GM12865 (cell line): Measurements from ENCODE around the gene RNF34.

Experiments
- DNase-seq: peaks from one replicate; pipeline ENCODE4 v3.0.0; 2010; ENCODE audit warnings: low read depth
- H3K4me3 ChIP-seq: 2 replicates; pipeline ENCODE4 v1.5.1; 2011; ENCODE audit warnings: mild to moderate bottlenecking, low read depth, low read length, control low read depth
- TF ChIP-seq, protein P1 (sequence below): IDR thresholded peaks from 2 replicates; pipeline ENCODE4 v1.5.1; 2011; ENCODE audit warnings: low read length, control low read depth, low read depth, inconsistent platforms; ENCODE audit not compliant: insufficient read depth; ENCODE audit errors: missing control alignments

Gene RNF34

DNA sequence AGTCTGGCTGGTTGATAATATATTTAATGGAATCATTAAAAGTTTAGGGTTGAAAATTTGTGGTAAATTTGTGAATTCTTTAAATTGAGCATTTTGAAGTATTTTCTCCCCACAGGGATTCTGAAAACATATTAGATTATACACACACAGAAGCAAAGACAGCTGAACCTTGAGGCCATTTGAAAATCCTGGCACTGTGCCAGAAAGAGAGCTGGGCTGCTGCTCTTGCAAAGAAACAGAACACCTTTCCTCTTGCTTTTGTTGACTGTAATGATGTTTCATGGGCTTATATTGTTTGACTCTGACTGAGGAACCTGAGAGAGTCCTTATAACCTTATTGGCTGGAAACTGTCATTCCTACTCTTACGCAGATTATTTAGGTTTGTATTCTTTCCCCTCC, 4.8 kb downstream of the RNF34 start:
- TF ChIP-seq, protein P1, sequence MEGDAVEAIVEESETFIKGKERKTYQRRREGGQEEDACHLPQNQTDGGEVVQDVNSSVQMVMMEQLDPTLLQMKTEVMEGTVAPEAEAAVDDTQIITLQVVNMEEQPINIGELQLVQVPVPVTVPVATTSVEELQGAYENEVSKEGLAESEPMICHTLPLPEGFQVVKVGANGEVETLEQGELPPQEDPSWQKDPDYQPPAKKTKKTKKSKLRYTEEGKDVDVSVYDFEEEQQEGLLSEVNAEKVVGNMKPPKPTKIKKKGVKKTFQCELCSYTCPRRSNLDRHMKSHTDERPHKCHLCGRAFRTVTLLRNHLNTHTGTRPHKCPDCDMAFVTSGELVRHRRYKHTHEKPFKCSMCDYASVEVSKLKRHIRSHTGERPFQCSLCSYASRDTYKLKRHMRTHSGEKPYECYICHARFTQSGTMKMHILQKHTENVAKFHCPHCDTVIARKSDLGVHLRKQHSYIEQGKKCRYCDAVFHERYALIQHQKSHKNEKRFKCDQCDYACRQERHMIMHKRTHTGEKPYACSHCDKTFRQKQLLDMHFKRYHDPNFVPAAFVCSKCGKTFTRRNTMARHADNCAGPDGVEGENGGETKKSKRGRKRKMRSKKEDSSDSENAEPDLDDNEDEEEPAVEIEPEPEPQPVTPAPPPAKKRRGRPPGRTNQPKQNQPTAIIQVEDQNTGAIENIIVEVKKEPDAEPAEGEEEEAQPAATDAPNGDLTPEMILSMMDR: no peak
- H3K4me3 ChIP-seq: no peak overlapping the region
- no peak for DNase-seq

DNA sequence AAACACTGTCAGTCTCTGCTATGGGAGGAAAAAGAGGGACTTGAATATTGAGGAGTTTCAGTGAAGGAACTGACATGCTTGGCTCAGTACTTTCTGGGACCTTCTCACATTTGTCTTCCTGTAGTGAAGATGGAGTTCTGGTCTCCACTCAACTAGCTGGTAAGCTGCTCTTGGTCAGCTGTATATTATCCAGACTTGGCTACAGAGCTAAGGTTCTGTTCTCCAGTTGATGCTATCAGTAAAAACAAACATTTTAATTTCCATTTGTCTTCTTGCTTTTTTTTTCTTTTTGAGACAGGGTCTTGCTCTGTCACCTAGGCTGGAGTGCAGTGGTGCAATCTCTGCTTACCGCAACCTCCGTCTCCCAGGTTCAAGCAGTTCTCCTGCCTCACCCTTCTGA, 5.3 kb downstream of the RNF34 start:
- TF ChIP-seq, protein P1: no peak
- no peak for DNase-seq
- H3K4me3 ChIP-seq: no peak overlapping the region

GRCh38 chr12:121413917-121414316, 14.0 kb downstream of the RNF34 start:
- TF ChIP-seq, protein P1: no peak
- H3K4me3 ChIP-seq: no peak overlapping the region
- DNase-seq: no peak

DNA sequence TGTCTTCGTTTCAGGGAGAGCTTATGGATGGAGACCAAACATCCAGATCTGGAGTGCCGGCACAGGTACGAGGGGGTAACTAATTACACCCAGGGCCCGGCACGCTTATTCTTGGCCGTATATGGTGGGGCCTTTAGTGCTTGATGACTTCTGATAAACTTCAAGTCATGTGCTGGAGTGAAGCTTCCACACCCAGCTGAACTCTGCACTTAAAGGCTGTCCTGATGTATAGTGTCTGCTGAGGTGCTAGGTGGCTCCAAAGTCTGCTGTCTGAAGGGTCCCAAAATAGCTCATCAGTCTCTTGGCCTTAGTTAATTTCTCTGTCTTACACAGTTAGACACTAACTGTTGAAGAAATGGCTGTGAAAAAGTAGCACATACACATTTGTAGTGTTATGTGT, 17.9 kb downstream of the RNF34 start:
- TF ChIP-seq, protein P1: no peak

DNA sequence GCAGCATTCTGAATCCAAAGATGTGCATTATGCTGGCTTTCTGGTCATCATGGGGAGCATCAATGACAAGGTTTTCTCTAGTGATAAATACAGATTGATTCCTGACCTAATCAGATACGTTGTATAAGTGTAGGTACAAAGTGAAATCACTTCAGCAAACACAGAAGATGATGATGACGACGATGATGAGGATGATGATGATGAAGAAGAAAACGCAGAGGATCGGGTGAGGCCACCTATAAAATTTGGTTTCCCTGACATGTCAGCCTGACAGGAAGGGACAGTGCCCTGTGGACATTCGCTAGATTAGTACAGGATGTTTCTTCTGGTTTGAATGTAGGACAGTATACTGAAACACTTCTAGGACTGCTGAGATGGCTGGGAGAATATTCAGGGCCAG, 20.2 kb downstream of the RNF34 start:
- TF ChIP-seq, protein P1: no peak
- H3K4me3 ChIP-seq: no peak overlapping the region

More for the DNA sequence above, 17.9 kb downstream of the RNF34 start:
- DNase-seq: no peak
- no peak overlapping the region for H3K4me3 ChIP-seq

DNA sequence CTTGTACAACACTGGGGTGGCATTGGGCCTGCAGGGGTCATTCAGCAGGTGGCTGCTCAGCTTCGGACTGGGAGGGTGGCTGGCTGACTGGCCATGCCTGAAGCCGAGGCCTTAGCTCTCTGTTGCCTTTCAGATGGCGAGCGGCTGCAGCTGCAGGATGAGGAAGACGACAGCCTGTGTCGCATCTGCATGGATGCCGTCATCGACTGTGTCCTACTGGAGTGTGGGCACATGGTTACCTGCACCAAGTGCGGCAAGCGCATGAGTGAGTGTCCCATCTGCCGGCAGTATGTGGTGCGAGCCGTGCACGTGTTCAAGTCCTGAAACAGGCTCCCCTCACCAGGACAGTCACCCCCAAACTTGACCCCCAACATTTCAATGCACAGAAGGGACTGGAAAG, 23.3 kb downstream of the RNF34 start:
- no peak overlapping the region for H3K4me3 ChIP-seq

More for the DNA sequence above, 20.2 kb downstream of the RNF34 start:
- no peak for DNase-seq

More for the DNA sequence above, 23.3 kb downstream of the RNF34 start:
- no peak for DNase-seq
- TF ChIP-seq, protein P1: no peak
